Karpas-422 (cell line): ENCODE results near the gene UBE2F. TPM values are rescaled to one million over a fixed set of nuclear protein-coding genes. Genes with fewer than 3 reads are reported as not detected.

Source experiments
- DNase-seq: peaks from one replicate; pipeline ENCODE4 v3.0.0-alpha.2; 2015
- H2AFZ ChIP-seq: fragments of 200-600 bp; sonication (generic); 2 replicates; pipeline ENCODE4 v1.6.1; 2014; ENCODE audit warnings: antibody characterized with exemption, low read length, mixed read lengths
- H3K27ac ChIP-seq: fragments of 200-600 bp; sonication (generic); 2 replicates; pipeline ENCODE4 v1.5.1; 2014; ENCODE audit warnings: mild to moderate bottlenecking, low read length, moderate library complexity
- H3K27me3 ChIP-seq: fragments of 200-600 bp; sonication (generic); 2 replicates; pipeline ENCODE4 v1.6.1; 2014; ENCODE audit warnings: low read length, mixed read lengths
- H3K36me3 ChIP-seq: fragments of 200-600 bp; sonication (generic); 2 replicates; pipeline ENCODE4 v1.6.1; 2014; ENCODE audit warnings: low read length, mixed read lengths; ENCODE audit not compliant: insufficient read depth
- H3K4me1 ChIP-seq: fragments of 200-600 bp; sonication (generic); 2 replicates; pipeline ENCODE4 v1.6.1; 2014; ENCODE audit warnings: mild to moderate bottlenecking, low read length, mixed read lengths
- H3K4me2 ChIP-seq: fragments of 200-600 bp; sonication (generic); 2 replicates; pipeline ENCODE4 v1.6.1; 2014; ENCODE audit warnings: low read length, low read depth, mild to moderate bottlenecking; ENCODE audit not compliant: poor library complexity, severe bottlenecking
- H3K4me3 ChIP-seq: fragments of 200-600 bp; sonication (generic); 2 replicates; pipeline ENCODE4 v1.5.1; 2014; ENCODE audit warnings: mild to moderate bottlenecking, antibody characterized with exemption, low read length, mixed read lengths
- H3K79me2 ChIP-seq: fragments of 200-600 bp; sonication (generic); 2 replicates; pipeline ENCODE4 v1.6.1; 2014; ENCODE audit warnings: mild to moderate bottlenecking, low read length, mixed read lengths
- H3K9ac ChIP-seq: fragments of 200-600 bp; sonication (generic); 2 replicates; pipeline ENCODE4 v1.6.0; 2014; ENCODE audit warnings: low read length
- H3K9me2 ChIP-seq: fragments of 200-600 bp; sonication (generic), shearing (Covaris generic); replicated peaks from 2 replicates; pipeline ENCODE4 v1.6.0; 2014; ENCODE audit warnings: mild to moderate bottlenecking, low read length, moderate library complexity; ENCODE audit not compliant: insufficient read depth
- H3K9me3 ChIP-seq: fragments of 300-700, 200-600 bp; sonication (generic); 2 replicates; pipeline ENCODE4 v1.6.1; 2014; ENCODE audit warnings: low read length, mixed read lengths
- H4K20me1 ChIP-seq: fragments of 200-600 bp; sonication (generic); 2 replicates; pipeline ENCODE4 v1.6.1; 2014; ENCODE audit warnings: mild to moderate bottlenecking, antibody characterized with exemption, low read length, low read depth; ENCODE audit not compliant: insufficient read depth
- total RNA-seq: library from RNA; depleted of rRNA; stranded (reverse); fragments of >200 nt; shearing (Covaris generic); gene quantifications from 2 replicates; pipeline ENCODE4 v1.2.3, GENCODE V29; 2014; ENCODE audit warnings: low replicate concordance

UBE2F gene
- total RNA-seq, 1 experiment from 2014 or later = 63.3 TPM

DNA sequence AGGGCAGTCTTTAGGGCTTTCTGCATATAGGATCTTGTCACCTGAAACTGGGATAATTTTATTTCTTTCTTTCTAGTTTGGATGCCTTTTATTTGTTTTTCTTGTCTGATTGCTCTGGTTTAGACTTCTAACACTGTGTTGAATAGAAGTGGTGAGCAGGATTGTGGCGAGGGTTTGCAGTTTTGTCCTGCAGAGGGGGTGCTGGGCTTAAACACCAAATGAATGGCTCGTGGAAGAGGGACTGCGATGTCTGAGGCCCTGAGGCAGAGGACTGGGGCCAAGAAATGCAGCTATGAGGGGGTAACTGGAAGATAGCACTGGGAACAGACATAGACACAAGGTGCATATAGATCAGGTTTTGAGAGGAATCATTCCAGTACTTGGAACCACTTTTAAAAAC lies 20.5 kb downstream of the UBE2F start:
- Histone ChIP-seq H3K4me1 (no peaks in the 10 kb centered on the region), H3K36me3 (no peaks in the 10 kb centered on the region; the same call in none of the 2 replicates), H3K4me2 (no peak overlapping the region), H3K27me3 (no peaks in the 10 kb centered on the region), H3K9me2 (no peaks in the 10 kb centered on the region), H3K27ac (no peak overlapping the region), H4K20me1 (no peaks in the 10 kb centered on the region), H3K4me3 (no peak overlapping the region), H3K9ac (no peak overlapping the region), H3K79me2 (peaks cover 55% of the 10 kb centered on the region), H3K9me3 (no peaks in the 10 kb centered on the region), H2AFZ (no peak overlapping the region)
- no peak for DNase-seq

- no peaks in the 10 kb centered on the region; the same call in 1 of the 2 replicates for H3K36me3 ChIP-seq
- H3K9me2 ChIP-seq = no peaks in the 10 kb centered on the region
- H3K79me2 ChIP-seq = 0 out of 2 replicates have a peak, but pooled peaks cover 2% of the 10 kb centered on the region
- H3K27me3 ChIP-seq = no peaks in the 10 kb centered on the region
- no peak for DNase-seq
- peaks cover 7% of the 10 kb centered on the region for H3K4me1 ChIP-seq
- H4K20me1 ChIP-seq = no peaks in the 10 kb centered on the region
- no peak overlapping the region for H3K4me3 ChIP-seq
- no peak overlapping the region for H3K9ac ChIP-seq
- no peak overlapping the region for H3K4me2 ChIP-seq
- no peak overlapping the region for H2AFZ ChIP-seq
- no peaks in the 10 kb centered on the region for H3K9me3 ChIP-seq
- no peak overlapping the region for H3K27ac ChIP-seq
Observed at GRCh38 chr2:237993701-237994100, 26.9 kb downstream of the UBE2F start.

DNA sequence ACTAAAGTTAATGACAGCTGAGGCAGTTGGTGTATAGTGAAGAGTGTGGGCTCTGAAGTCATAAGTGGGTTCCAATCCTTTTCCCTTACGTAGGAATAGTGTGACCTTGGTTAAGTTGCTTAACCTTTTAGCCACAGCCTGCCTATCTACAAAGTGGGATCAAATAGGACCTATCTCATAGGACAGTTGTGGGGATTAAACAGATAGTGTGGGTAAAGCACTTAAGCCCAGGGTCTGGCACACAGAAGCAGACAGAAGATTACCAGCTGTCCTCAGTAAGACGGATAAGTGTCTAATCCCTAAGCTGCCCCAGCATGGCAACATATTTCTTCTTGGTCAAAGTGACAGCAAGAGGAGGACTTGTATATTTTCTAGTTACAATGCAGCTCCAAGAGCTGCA lies 28.2 kb downstream of the UBE2F start:
- Histone ChIP-seq H3K27ac (no peak overlapping the region), H3K4me3 (no peak overlapping the region), H3K4me2 (no peak overlapping the region), H3K9me3 (no peaks in the 10 kb centered on the region), H3K4me1 (peaks cover 8% of the 10 kb centered on the region), H3K9me2 (no peaks in the 10 kb centered on the region), H2AFZ (no peak overlapping the region), H3K9ac (no peak overlapping the region), H3K36me3 (no peaks in the 10 kb centered on the region), H3K79me2 (0 out of 2 replicates have a peak, but pooled peaks cover 1% of the 10 kb centered on the region), H4K20me1 (no peaks in the 10 kb centered on the region), H3K27me3 (no peaks in the 10 kb centered on the region)
- DNase-seq = no peak

DNA sequence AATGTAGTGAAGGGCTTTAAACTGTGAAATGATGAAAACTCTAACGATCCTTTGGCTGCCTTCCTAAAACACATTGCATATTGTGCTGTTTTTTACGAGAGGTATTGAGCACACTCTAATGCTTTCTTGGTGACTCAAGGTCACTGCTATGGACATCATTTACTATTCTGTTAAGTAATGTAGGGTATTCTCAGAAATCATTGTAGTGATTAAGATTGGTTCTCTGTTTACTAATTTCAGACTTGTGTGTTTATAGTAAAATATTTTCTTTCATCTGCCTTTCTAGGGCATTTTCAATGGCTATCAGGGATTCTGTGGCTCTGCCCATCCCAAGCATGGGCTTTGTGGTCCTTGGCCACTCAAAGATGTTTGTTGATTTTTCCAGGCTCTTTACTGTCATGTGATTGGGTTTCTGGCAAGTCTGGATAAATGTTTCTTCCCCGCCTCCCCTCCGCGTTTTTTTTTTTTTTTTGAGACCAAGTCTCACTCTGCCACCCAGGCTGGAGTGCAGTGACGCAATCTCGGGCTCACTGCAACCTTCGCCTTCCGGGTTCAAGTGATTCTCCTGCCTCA lies 29.3 kb downstream of the UBE2F start:
- no peaks in the 10 kb centered on the region for H3K9me3 ChIP-seq
- no peak overlapping the region for H3K4me2 ChIP-seq
- H3K79me2 ChIP-seq = 0 out of 2 replicates have a peak, but pooled peaks cover 3% of the 10 kb centered on the region
- no peak overlapping the region for H2AFZ ChIP-seq
- H3K9me2 ChIP-seq = no peaks in the 10 kb centered on the region
- H3K4me1 ChIP-seq = peaks cover 8% of the 10 kb centered on the region
- H3K9ac ChIP-seq = no peak overlapping the region
- no peaks in the 10 kb centered on the region for H3K36me3 ChIP-seq
- H3K27me3 ChIP-seq = no peaks in the 10 kb centered on the region
- no peak overlapping the region for H3K27ac ChIP-seq
- DNase-seq = no peak
- H4K20me1 ChIP-seq = no peaks in the 10 kb centered on the region
- no peak overlapping the region for H3K4me3 ChIP-seq

DNA sequence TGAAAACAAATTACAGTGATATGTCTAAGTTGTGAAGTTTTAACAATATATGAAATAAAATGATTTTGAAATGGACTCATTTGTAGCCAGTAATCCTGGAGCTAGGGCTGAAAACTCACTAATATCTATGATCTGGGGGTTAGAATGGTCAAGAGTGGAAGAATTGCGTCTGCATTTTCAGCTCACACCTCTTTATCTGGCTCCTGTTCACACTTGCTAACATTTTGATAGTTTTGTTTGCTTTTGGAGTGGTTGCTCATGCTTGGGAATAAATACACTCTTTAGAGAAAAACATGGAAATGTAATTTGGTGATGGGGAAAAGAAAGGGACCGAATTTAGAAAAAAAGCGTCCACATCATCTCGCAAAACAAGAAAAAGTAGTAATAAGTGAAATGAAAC lies 30.7 kb downstream of the UBE2F start:
- Histone ChIP-seq H3K9ac (no peak overlapping the region), H3K9me2 (no peaks in the 10 kb centered on the region), H3K79me2 (0 out of 2 replicates have a peak, but pooled peaks cover 3% of the 10 kb centered on the region), H4K20me1 (no peaks in the 10 kb centered on the region), H3K27ac (no peak overlapping the region), H3K4me1 (peaks cover 8% of the 10 kb centered on the region), H3K4me2 (no peak overlapping the region), H3K4me3 (no peak overlapping the region), H3K36me3 (no peaks in the 10 kb centered on the region), H3K9me3 (no peaks in the 10 kb centered on the region), H3K27me3 (no peaks in the 10 kb centered on the region), H2AFZ (no peak overlapping the region)
- no peak for DNase-seq

DNA sequence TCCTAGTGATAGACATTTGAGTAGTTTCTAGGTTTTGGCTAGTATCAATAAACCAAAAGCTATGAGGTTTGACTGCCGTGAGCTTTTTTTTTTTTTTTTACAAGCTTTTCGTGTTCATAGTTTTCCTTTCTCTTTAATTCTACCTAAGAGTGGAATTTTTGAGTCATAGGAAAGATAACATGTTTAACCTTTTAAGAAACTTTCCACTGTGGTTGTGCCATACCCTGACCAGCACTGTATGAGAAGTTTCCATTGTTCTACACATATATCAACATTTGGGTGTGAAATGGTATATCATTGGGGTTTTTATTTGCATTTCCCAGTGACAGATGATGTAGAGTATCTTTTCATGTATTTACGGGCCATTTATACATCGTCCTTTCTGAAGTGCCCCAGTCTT lies 31.7 kb downstream of the UBE2F start:
- Histone ChIP-seq H3K4me2 (peak overlapping the region; percentile 36), H3K9ac (no peak overlapping the region), H3K9me2 (no peaks in the 10 kb centered on the region), H3K4me1 (peaks cover 8% of the 10 kb centered on the region), H3K79me2 (0 out of 2 replicates have a peak, but pooled peaks cover 3% of the 10 kb centered on the region), H4K20me1 (no peaks in the 10 kb centered on the region), H3K27ac (no peak overlapping the region), H3K27me3 (no peaks in the 10 kb centered on the region), H3K4me3 (no peak overlapping the region), H3K9me3 (no peaks in the 10 kb centered on the region), H3K36me3 (no peaks in the 10 kb centered on the region), H2AFZ (no peak overlapping the region)
- DNase-seq = peak; percentile 48

DNA sequence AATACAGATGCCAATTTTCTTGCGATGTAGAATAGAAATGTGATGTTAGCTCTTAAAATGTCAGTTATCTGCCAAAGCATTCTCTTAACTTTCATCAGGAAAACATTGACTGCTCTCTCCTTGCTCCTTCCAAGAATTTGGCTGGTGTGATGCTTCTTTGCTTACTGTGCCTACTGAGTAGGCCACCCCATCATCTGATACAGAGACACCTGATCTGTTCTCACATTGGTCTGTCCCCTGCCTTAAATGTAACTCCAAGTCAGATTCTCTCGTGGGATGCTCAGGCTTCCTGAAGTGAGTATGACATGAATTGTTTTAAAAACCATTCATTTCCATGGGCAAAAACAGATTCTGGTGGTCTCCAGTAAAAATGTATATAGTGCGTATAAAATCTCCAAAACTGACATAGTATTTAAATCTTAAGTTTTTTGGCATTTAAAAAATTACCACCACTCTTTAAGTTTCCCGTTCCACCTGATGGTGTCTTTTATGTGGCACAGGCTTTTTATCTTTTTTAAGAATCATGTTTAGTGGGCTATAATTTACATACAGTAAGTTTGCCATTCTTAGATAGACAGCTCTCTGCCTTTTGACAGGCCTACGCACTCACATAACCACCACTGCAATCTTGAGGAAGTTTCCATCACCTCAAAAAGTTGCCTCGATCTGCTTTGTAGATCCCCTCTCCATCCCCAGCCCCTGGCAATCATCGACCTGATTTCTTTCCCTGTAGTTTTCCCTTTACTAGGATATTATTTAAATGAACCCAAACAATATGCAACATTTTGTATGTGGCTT lies 36.6 kb downstream of the UBE2F start:
- Histone ChIP-seq H3K4me1 (peaks cover 10% of the 10 kb centered on the region), H3K4me2 (no peak overlapping the region), H3K36me3 (no peaks in the 10 kb centered on the region), H3K9me2 (no peaks in the 10 kb centered on the region), H3K9ac (no peak overlapping the region), H3K79me2 (peaks cover 18% of the 10 kb centered on the region), H3K27ac (no peak overlapping the region), H3K9me3 (no peaks in the 10 kb centered on the region), H4K20me1 (no peaks in the 10 kb centered on the region), H2AFZ (no peak overlapping the region), H3K4me3 (no peak overlapping the region), H3K27me3 (no peaks in the 10 kb centered on the region)
- no peak for DNase-seq

DNA sequence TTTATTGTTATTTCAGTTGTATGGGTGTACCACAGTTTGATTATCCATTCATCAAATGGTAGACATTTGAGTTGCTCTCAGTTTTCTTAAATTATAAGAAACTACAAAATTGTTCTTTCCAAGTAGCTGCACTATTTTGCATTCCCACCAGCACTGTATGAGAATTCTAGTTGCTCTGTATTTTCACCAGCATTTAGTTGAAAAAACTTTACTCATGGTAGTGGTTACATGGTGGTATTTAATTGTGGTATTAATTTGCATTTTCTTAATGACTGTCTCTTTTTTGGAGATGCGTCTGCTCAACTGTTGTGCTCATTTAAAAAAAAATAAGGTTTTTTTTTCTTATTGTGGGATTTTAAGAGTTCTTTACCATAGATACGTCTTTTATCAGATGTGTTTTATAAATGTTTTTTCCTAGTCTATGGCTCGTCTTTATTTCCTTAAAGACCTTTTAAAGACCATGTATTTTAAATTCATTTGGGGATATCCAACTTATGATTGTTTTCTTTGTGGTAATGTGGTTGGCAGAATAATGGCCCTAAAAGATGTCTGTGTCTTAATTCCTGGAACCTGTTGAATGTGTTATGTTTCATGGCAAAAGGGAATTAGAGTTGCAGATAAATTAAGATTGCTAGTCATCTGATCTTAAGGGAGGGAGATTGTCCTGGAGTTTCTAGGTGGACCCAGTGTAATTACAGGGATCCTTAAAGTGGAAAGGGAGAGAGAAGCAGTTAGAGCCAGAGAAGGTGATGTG lies 37.4 kb downstream of the UBE2F start:
- Histone ChIP-seq H4K20me1 (no peaks in the 10 kb centered on the region), H3K79me2 (peaks cover 18% of the 10 kb centered on the region), H3K27me3 (no peaks in the 10 kb centered on the region), H3K4me1 (peaks cover 6% of the 10 kb centered on the region), H3K9me3 (no peaks in the 10 kb centered on the region), H3K27ac (no peak overlapping the region), H3K36me3 (no peaks in the 10 kb centered on the region), H3K9ac (no peak overlapping the region), H3K4me2 (no peak overlapping the region), H3K9me2 (no peaks in the 10 kb centered on the region), H2AFZ (no peak overlapping the region), H3K4me3 (no peak overlapping the region)
- no peak for DNase-seq
